ENCODE measurements around the gene HNRNPA0.

The HNRNPA0 gene

GRCh38 chr5:137715456-137715855, 38.7 kb downstream of the HNRNPA0 start:
- TF ChIP-seq POLR2A (IDR thresholded peaks at IDR 0.05; ENCODE audit: low read depth, low read length): no peak
- DNase-seq (ENCODE audit: insufficient read length) (no peak), FAIRE-seq (no peak)

- FAIRE-seq: no peak
These were observed 39.2 kb downstream of the HNRNPA0 start for GRCh38 chr5:137714946-137715345.

GRCh38 chr5:137714494-137714893, 39.7 kb downstream of the HNRNPA0 start:
- no peak for DNase-seq (ENCODE audit: insufficient read length)
- no peak for TF ChIP-seq TAF1 (IDR thresholded peaks at IDR 0.05; ENCODE audit: borderline replicate concordance, low read depth, low read length)
- no peak for TF ChIP-seq POLR2AphosphoS5 (IDR thresholded peaks at IDR 0.05; ENCODE audit: low read depth, low read length)
- TF ChIP-seq POLR2A (IDR thresholded peaks at IDR 0.05; ENCODE audit: low read depth, low read length): no peak
- no peak for FAIRE-seq

More at GRCh38 chr5:137714946-137715345, 39.2 kb downstream of the HNRNPA0 start:
- no peak for TF ChIP-seq POLR2AphosphoS5 (IDR thresholded peaks at IDR 0.05; ENCODE audit: low read depth, low read length)
- no peak for TF ChIP-seq POLR2A (IDR thresholded peaks at IDR 0.05; ENCODE audit: low read depth, low read length)
- no peak for TF ChIP-seq TAF1 (IDR thresholded peaks at IDR 0.05; ENCODE audit: borderline replicate concordance, low read depth, low read length)
- no peak for DNase-seq (ENCODE audit: insufficient read length)

GRCh38 chr5:137712139-137712667, 42.0 kb downstream of the HNRNPA0 start:
- no peak for FAIRE-seq
- TF ChIP-seq POLR2A (IDR thresholded peaks at IDR 0.05; ENCODE audit: low read depth, low read length) (no peak), TAF1 (IDR thresholded peaks at IDR 0.05; ENCODE audit: borderline replicate concordance, low read depth, low read length) (no peak), POLR2AphosphoS5 (IDR thresholded peaks at IDR 0.05; ENCODE audit: low read depth, low read length) (no peak)
- DNase-seq (ENCODE audit: insufficient read length): no peak

GRCh38 chr5:137710086-137710485, 44.1 kb downstream of the HNRNPA0 start:
- DNase-seq (ENCODE audit: insufficient read length): no peak
- FAIRE-seq: no peak
- TF ChIP-seq POLR2A (IDR thresholded peaks at IDR 0.05; ENCODE audit: low read depth, low read length) (no peak), POLR2AphosphoS5 (IDR thresholded peaks at IDR 0.05; ENCODE audit: low read depth, low read length) (no peak), TAF1 (IDR thresholded peaks at IDR 0.05; ENCODE audit: borderline replicate concordance, low read depth, low read length) (no peak)

GRCh38 chr5:137708796-137709559, 45.2 kb downstream of the HNRNPA0 start:
- no peak for DNase-seq (ENCODE audit: insufficient read length)
- no peak for FAIRE-seq
- TF ChIP-seq POLR2AphosphoS5 (IDR thresholded peaks at IDR 0.05; ENCODE audit: low read depth, low read length): no peak
- TF ChIP-seq POLR2A (IDR thresholded peaks at IDR 0.05; ENCODE audit: low read depth, low read length): no peak
- TF ChIP-seq TAF1 (IDR thresholded peaks at IDR 0.05; ENCODE audit: borderline replicate concordance, low read depth, low read length): no peak

GRCh38 chr5:137708062-137708461, 46.1 kb downstream of the HNRNPA0 start:
- no peak for TF ChIP-seq POLR2AphosphoS5 (IDR thresholded peaks at IDR 0.05; ENCODE audit: low read depth, low read length)
- no peak for TF ChIP-seq POLR2A (IDR thresholded peaks at IDR 0.05; ENCODE audit: low read depth, low read length)
- no peak for TF ChIP-seq TAF1 (IDR thresholded peaks at IDR 0.05; ENCODE audit: borderline replicate concordance, low read depth, low read length)
- FAIRE-seq (no peak), DNase-seq (ENCODE audit: insufficient read length) (no peak)

- TF ChIP-seq POLR2A (IDR thresholded peaks at IDR 0.05; ENCODE audit: low read depth, low read length) (no peak), TAF1 (IDR thresholded peaks at IDR 0.05; ENCODE audit: borderline replicate concordance, low read depth, low read length) (no peak), POLR2AphosphoS5 (IDR thresholded peaks at IDR 0.05; ENCODE audit: low read depth, low read length) (no peak)
- DNase-seq (ENCODE audit: insufficient read length): no peak
These were observed 47.3 kb downstream of the HNRNPA0 start for GRCh38 chr5:137706841-137707240.

GRCh38 chr5:137705106-137705505, 49.1 kb downstream of the HNRNPA0 start:
- no peak for TF ChIP-seq POLR2AphosphoS5 (IDR thresholded peaks at IDR 0.05; ENCODE audit: low read depth, low read length)
- FAIRE-seq (no peak), DNase-seq (ENCODE audit: insufficient read length) (no peak)

More at GRCh38 chr5:137706841-137707240, 47.3 kb downstream of the HNRNPA0 start:
- FAIRE-seq: no peak

- FAIRE-seq: no peak
- no peak for TF ChIP-seq POLR2AphosphoS5 (IDR thresholded peaks at IDR 0.05; ENCODE audit: low read depth, low read length)
- TF ChIP-seq TAF1 (IDR thresholded peaks at IDR 0.05; ENCODE audit: borderline replicate concordance, low read depth, low read length): no peak
- no peak for TF ChIP-seq POLR2A (IDR thresholded peaks at IDR 0.05; ENCODE audit: low read depth, low read length)
These were observed 50.6 kb downstream of the HNRNPA0 start for GRCh38 chr5:137703565-137703964.

GRCh38 chr5:137700282-137700680, 53.9 kb downstream of the HNRNPA0 start:
- DNase-seq (ENCODE audit: insufficient read length) (no peak), FAIRE-seq (no peak)
- TF ChIP-seq POLR2A (IDR thresholded peaks at IDR 0.05; ENCODE audit: low read depth, low read length): no peak
- TF ChIP-seq POLR2AphosphoS5 (IDR thresholded peaks at IDR 0.05; ENCODE audit: low read depth, low read length): no peak
- no peak for TF ChIP-seq TAF1 (IDR thresholded peaks at IDR 0.05; ENCODE audit: borderline replicate concordance, low read depth, low read length)

More at GRCh38 chr5:137703565-137703964, 50.6 kb downstream of the HNRNPA0 start:
- no peak for DNase-seq (ENCODE audit: insufficient read length)

Measured in GM12892 (cell line).